ENCODE results near the gene ACER2.

- no peak for TF ChIP-seq CTCF (IDR thresholded peaks at IDR 0.05; ENCODE audit: poor library complexity)
- TF ChIP-seq EZH2 (IDR thresholded peaks at IDR 0.05; ENCODE audit: borderline replicate concordance): no peak
- TF ChIP-seq EZH2phosphoT487 (IDR thresholded peaks at IDR 0.05; ENCODE audit: low read depth, severe bottlenecking, unreplicated experiment): no peak
Measured at GRCh38 chr9:19432473-19432872, 23.7 kb downstream of the ACER2 start.

Measured in hepatocyte (in vitro differentiated cells).